HL-60 (cell line): ENCODE data around the gene TMTC2.

Experiments
- GABPA ChIP-seq: IDR thresholded peaks from 2 replicates; pipeline ENCODE4 v1.6.1; 2012; ENCODE audit warnings: low read depth
- POLR2AphosphoS5 ChIP-seq: IDR thresholded peaks from 2 replicates; pipeline ENCODE4 v1.6.1; 2012; ENCODE audit warnings: low read depth
- REST ChIP-seq: IDR thresholded peaks from 2 replicates; pipeline ENCODE4 v1.6.1; 2012; ENCODE audit warnings: low read depth; ENCODE audit not compliant: insufficient replicate concordance
- SPI1 ChIP-seq: IDR thresholded peaks from 2 replicates; pipeline ENCODE4 v1.6.1; 2012; ENCODE audit warnings: low read depth, mild to moderate bottlenecking, borderline replicate concordance
- TF ChIP-seq, protein P1 (sequence below): IDR thresholded peaks from one replicate; pipeline ENCODE4 v1.5.1; 2011; ENCODE audit warnings: low read length, control low read depth, inconsistent platforms; ENCODE audit not compliant: insufficient read depth

- TF ChIP-seq, protein P1, sequence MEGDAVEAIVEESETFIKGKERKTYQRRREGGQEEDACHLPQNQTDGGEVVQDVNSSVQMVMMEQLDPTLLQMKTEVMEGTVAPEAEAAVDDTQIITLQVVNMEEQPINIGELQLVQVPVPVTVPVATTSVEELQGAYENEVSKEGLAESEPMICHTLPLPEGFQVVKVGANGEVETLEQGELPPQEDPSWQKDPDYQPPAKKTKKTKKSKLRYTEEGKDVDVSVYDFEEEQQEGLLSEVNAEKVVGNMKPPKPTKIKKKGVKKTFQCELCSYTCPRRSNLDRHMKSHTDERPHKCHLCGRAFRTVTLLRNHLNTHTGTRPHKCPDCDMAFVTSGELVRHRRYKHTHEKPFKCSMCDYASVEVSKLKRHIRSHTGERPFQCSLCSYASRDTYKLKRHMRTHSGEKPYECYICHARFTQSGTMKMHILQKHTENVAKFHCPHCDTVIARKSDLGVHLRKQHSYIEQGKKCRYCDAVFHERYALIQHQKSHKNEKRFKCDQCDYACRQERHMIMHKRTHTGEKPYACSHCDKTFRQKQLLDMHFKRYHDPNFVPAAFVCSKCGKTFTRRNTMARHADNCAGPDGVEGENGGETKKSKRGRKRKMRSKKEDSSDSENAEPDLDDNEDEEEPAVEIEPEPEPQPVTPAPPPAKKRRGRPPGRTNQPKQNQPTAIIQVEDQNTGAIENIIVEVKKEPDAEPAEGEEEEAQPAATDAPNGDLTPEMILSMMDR = no peak
- no peak for TF ChIP-seq REST
- TF ChIP-seq GABPA = no peak
- no peak for TF ChIP-seq POLR2AphosphoS5
- TF ChIP-seq SPI1 = no peak
Measured at GRCh38 chr12:83042441-83043200, 355.9 kb downstream of the TMTC2 start.
